Stimulated activated CD8-positive, alpha-beta memory T cell treated with anti-CD3 and anti-CD28 coated beads, Interleukin-4, amount 100 ng/mL, for 24 hours (primary cell): ENCODE measurements around the gene PRX.
"Not testable (repeated sequence)": the region's sequence is repeated elsewhere in the genome, so short reads cannot be mapped to it uniquely, and the experiment has no call there.

ENCODE experiments used
- DNase-seq: peaks from one replicate; pipeline ENCODE4 v3.0.0-alpha.2; 2020; ENCODE audit warnings: low read depth

PRX gene, protein sequence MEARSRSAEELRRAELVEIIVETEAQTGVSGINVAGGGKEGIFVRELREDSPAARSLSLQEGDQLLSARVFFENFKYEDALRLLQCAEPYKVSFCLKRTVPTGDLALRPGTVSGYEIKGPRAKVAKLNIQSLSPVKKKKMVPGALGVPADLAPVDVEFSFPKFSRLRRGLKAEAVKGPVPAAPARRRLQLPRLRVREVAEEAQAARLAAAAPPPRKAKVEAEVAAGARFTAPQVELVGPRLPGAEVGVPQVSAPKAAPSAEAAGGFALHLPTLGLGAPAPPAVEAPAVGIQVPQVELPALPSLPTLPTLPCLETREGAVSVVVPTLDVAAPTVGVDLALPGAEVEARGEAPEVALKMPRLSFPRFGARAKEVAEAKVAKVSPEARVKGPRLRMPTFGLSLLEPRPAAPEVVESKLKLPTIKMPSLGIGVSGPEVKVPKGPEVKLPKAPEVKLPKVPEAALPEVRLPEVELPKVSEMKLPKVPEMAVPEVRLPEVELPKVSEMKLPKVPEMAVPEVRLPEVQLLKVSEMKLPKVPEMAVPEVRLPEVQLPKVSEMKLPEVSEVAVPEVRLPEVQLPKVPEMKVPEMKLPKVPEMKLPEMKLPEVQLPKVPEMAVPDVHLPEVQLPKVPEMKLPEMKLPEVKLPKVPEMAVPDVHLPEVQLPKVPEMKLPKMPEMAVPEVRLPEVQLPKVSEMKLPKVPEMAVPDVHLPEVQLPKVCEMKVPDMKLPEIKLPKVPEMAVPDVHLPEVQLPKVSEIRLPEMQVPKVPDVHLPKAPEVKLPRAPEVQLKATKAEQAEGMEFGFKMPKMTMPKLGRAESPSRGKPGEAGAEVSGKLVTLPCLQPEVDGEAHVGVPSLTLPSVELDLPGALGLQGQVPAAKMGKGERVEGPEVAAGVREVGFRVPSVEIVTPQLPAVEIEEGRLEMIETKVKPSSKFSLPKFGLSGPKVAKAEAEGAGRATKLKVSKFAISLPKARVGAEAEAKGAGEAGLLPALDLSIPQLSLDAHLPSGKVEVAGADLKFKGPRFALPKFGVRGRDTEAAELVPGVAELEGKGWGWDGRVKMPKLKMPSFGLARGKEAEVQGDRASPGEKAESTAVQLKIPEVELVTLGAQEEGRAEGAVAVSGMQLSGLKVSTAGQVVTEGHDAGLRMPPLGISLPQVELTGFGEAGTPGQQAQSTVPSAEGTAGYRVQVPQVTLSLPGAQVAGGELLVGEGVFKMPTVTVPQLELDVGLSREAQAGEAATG (N-terminal part only)

DNA sequence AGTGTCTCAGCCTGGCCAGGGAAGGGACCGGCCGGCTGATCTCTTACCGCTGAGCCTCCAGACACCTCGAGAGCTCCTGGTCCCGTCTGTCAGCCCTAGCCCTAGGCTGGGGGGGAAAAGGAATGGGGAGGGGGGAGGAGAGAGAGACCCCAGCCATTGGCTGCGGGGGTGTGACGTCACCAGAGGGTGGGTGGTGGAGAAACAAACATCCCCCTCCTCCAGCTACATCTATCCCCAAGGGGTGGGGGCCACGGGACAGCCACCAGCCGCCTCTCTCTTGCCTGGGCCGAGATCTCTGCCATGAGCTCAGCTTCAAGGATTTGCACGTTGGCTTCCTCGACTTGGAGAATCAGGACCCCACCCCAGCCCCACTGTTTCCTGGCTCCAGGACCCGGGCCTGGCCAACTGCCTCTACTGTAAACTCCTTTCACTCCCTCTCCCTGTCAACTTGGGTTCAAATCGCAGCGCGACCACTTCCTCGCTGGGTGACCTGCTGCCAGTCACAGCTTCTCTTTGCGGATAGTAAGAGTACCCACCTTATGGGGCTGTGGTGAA lies at the start of gene PRX:
PRX (minus strand) TSS at position 88 of the 555 bp plus-strand sequence. CDS start 5,446 bp downstream, outside the sequence.
- DNase-seq: no peak

DNA sequence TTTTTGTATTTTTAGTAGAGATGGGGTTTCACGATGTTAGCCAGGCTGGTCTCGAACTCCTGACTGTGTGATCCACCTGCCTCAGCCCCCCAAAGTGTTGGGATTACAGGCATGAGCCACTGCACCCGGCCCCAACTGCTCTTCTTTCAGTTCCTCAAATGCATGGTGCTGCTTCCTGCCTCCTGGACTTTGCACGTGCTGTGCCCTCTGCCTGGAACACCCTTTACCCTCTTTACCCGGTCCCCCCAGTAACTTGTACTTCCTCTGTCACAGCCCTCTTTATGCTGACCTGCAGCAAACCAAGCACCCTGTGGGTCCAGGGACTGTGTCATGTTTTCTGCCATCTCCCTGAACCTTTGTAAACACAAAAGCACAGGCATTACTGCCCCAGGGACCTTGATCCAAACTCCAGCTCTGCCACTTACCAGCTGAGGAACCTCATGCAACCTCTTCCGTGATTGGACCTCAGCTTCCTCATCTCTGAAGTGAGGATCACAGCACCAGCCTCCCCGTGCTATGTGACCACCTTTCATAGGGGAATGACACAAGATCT lies 48.6 kb upstream of the PRX start:
- DNase-seq: no peak

DNA sequence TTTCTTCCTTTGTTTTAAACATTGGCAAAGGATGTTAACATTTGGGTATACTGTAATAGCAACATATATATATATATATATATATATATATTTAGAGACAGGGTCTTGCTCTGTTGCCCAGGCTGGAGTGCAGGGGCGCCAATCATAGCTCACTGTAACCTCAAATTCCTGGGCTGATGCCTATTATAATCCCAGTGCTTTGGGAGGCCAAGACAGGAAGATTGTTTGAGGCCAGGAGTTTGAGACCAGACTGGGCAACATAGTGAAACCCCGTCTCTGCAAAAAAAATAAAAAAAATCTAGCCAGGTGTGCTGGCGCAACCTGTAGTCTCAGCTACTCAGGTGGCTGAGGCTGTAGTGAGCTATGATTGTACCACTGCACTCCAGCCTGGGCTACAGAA lies 47.0 kb upstream of the PRX start:
- no peak for DNase-seq

DNA sequence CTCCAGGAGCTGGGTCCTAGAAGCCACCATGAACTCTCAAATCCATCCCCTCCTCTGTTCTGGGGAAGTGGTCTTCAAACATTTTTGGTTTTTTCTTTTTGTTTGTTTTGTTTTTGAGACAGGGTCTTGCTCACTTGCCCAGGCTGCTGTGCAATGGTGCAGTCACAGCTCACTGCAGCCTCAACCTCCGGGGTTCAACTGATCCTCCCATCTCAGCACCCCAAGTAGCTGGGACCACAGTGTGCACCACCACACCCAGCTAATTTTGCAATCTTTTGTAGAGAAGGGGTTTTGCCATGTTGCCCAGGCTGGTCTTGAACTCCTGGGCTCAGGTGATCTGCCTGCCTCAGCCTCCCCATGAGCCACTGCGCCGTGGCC lies 45.4 kb upstream of the PRX start:
- DNase-seq: no peak

DNA sequence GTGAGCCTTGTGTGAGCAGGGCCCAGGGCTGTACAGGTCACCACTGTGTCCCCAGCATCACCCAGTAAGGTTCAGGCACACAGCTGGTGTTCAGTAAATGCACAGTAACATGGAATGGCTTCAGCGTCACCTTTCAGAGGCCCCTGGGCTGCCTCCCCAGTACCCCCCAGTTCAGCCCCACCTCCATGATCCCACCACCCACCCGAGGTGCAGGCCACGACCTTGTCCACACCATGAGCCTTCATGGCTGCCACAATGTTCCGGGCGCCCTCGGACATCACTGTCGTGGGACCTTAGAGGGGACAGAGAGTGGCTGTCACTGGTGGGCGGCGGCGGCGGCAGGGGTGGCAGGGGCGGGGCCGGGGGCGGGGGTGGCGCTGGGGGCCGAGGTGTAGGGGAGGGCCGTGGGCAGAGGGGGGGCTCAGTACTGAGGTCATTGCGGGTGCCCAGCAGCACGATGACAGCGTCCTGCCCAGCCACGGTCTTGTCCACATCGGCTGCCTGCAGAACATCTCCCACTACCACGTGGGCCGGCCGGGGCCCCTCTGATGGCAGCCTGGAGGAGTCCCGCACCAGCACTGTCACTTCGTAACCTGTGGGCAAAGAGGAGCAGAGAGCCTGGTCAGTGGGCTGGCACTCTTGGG lies 44.9 kb upstream of the PRX start:
- DNase-seq: no peak

DNA sequence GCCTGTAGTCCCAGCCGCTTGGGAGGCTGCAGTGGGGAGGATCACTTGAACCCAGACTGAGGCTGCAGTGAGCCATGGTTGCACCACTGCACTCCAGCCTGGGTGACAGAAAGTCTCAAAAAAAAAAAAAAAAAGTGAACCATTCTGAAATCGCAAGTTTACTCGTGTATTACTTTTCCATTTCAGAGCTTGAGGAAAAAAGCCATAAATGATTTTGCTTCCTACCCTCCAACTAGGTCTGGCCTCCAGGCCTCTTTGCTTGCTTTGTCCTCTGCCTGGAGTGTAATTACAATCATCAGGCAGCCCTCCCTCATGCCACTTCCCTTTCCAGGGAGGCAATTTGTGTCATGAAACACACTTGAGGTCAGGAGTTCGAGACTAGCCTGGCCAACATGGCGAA lies 43.9 kb upstream of the PRX start:
- no peak for DNase-seq

DNA sequence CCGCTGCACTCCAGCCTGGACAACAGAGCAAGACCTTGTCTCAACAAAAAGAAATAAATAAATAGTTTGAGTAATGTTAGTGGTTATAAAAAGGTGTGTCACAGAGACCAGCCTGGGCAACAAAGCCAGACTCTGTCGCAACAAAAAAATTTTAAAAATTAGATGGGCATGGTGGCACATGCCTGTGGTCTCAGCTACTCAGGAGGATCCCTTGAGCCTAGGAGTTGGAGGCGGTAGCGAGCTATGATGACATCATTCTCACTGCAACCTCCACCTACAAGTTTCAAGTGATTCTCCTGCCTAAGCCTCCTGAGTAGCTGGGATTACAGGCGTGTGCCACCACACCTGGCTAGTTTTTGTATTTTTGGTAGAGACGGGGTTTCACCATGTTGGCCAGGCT lies 40.8 kb upstream of the PRX start:
- DNase-seq: not testable (repeated sequence)

DNA sequence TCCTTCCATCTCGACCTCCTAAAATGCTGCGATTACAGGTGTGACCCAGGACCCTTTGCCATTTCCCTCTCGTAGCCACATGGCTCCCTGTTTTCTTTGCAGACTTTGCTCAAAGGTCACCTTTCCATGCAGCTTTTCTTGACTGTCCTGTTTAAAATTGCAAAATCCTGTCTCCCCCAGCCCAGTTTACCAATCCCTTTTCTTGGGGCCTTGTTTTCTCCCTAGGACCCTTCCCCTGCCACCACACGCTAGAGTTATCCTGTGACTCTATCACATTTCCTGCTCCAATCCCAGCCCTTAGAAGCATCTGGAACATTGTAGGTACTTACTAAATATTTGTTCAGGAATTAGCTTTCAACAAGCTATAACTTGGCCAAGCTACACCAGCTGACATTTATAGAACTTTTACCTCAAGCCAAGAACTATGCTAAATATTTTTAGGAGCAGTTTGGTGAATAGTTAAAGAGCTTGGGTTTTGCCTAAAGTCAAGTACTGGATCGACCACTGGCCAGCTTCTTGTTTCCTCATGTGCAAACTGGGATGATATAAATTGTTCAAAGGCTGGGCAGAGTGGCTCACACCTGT lies 40.1 kb upstream of the PRX start:
- DNase-seq: no peak

DNA sequence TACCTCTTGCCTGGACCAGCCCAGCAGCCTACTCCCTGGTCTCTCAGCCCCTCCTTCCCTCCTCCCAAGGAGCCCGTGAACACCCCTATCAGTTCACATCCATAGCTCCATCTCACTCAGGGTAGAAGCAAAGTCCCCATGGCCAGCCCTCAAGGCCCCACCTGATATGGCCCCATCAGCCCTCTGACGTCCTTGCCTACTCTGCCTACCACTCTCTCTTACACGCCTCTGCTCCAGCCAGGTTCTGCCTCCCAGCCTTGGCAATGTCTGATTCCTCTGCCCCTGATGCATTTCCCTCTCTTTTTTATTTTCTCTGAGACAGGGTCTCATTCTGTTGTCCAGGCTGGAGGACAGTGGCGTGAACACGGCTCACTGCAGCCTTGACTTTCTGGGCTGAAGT lies 38.8 kb upstream of the PRX start:
- no peak for DNase-seq

DNA sequence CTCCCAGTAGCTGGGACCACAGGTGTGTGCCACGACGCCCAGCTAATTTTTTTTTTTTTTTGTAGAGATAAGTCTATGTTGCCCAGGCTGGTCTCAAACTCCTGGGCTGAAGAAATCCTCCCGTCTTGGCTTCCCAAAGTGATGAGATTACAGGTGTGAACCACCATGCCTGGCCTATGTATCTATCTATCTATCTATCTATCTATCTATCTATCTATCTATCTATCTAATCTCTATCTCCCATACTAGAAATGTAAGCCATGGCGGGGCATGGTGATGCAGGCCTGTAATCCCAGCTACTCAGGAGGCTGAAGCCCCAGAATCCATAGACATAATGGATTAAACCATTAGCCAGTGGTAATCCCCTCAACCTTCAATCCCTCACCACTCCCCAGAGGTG lies 37.5 kb upstream of the PRX start:
- no peak for DNase-seq

DNA sequence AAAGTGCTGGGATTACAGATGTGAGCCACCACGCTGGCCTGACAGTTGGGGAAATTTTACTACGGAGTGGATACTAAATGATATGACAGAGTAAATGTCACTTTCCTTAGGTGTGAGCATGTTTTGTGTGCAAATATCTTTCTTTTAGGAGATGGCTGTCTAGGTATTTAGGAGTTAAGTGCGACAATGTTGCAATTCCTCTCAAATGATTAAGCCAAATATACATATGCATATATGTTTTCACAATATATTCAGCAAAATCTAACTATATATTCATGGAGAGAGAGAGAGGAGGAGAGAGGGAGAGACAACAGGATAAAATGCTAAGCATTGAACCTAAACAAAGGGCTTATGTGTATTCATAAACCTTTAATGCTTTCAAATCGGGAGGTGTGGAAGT lies 36.3 kb upstream of the PRX start:
- no peak for DNase-seq

DNA sequence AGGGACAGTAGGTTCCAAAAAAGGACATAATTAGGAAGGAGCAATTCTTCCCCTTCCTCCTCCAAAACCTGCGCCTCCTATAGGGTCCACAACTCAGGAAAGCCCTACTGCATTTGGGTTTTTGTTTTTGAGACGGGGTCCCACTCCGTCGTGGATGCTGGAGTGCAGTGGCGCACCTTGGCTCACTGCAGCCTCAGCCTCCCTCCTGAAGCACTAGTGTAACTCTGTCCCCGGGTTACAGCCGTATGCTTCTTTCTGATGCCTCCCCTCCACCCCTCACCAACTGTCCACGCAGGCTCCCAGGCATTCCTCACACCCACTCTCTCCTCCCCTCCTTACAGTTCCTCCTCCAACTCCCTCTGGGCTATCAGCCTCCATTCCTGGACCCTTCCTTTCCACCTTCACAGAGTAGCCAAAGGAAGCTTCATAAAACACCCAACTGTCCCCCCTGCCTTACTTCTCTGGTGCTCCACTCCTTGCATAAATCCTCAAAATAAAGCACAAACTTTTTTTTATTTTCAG lies 33.1 kb upstream of the PRX start:
- no peak for DNase-seq

DNA sequence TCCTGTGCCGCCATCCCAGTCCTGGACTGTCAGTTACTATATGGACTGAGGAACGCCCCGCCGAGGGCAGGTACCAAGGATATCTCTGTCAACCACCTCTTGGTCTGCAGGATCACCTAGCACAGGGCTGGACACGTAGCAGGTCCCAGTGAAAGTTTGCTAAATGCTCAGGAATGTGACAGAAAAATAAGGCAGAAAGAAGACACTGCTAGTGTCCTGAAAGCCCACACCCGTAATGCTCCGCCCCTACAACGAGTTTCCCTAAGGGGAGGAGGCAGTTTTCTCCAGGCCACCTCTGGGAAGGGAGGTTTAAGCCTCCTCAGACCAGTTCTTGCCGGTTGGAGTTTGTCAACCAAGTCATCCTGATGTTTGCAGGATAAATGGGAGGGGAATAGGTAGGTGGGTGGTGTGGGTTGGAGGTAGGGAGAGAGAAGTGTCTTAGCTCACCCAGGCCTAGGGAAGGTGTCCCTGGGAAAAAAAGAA lies 32.6 kb upstream of the PRX start:
- DNase-seq: no peak

DNA sequence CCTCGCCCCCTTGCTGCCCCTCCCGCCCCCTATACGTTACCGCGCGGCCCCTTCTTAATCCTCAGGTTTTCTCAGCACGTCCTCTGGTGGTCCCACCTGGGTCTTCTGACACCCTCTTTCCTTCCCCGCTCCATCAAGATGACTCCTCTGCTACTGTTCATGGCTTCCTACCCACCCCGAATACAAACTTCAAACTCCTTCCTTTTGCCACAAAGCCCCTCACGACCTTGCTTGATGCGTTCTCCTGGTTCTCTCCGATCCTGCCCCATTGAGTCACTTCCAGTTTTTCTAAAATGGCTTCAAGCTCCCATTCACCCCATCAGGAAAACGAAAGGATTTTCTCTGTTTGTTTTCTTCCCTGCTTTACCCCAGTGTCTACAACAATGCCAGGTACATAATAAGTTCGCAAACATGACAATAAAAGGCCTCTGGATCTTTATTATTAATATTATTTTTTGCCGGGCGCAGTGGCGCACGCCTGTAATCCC lies 31.7 kb upstream of the PRX start:
- no peak for DNase-seq

DNA sequence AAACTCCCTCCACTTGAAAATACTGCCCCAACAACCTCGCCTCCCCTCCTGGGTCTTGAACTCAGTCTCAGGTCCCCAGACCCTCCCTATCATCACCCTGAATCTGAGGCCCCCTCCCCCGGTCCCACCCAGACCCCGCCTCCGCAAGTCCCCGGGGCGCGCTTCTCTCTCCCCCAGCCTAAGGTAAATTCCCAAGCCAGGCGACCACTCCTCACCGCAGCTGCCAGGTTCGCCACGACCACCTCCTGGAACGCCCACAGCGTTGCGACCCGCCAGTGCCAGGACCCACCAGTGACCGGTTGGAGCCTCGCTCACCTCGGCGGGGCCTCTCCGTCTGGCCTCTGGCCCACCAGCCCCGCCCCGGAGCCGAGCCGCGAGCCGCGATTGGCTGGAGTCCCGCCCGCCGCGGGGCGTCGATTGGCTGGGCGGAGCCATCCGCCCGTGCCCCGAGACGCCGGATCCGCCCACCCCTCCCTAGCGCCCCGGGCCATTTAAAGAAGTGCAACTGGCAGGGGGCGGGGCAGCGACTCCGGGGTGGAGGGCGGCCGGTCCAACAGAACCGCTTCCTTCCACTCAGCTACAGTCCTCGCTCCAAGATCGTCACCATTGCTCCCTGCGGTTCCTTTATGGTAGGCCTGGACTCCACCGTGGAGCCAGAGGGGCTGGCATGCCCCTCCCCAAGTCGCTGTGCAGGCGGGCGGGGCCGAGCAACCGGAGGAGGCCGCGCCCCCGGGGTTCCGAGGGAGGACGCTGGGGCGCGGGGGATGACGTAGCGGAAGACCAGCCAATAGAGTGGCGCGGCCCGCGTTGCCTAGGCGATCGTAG lies 31.0 kb upstream of the PRX start, which contains the start of gene SERTAD3:
SERTAD3 (minus strand) TSS at position 336 of the 825 bp plus-strand sequence. CDS start 2,255 bp downstream, outside the sequence.
- DNase-seq: peak; percentile 95

DNA sequence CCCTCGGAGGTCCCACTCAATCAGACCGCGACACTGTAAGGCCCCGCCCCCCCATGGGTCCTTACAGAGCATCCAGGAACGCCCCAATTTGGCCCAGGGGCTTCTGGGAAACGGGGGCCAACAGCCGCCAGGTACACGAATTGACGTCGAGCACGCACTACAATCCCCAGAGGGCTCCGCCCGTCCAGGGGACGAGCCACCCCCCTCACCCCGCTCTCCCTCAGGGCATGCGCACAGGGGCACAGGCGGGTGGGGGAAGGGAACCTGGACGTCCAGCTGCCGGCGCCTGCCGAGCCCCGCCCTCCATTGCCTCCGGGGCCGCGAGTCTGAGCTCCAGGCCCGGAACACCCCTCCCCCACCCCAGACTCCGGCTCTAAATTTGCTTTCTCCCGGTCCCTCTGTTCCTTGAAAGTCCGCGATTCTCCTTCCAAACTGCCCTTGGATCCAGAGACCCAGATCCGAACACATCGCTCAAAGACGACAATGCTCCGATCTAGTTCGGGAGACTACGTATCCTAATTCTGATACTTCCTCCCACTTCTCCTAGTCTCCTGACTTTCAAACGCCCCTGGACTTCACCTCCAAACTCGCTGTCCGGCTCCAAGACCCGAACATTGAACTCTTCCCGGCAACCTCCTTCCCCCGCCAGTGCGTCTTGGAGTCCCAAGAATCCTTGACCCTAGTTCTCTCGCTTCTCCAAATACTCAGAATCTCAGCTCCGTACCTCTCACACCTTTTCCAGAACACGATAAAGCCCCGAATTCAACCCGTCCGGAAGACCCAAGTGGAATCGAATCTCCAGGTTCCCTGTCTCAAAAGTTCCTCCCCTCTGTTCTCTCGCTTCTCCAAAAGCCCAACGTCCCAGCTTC lies 30.2 kb upstream of the PRX start:
- peak; percentile 98 for DNase-seq

DNA sequence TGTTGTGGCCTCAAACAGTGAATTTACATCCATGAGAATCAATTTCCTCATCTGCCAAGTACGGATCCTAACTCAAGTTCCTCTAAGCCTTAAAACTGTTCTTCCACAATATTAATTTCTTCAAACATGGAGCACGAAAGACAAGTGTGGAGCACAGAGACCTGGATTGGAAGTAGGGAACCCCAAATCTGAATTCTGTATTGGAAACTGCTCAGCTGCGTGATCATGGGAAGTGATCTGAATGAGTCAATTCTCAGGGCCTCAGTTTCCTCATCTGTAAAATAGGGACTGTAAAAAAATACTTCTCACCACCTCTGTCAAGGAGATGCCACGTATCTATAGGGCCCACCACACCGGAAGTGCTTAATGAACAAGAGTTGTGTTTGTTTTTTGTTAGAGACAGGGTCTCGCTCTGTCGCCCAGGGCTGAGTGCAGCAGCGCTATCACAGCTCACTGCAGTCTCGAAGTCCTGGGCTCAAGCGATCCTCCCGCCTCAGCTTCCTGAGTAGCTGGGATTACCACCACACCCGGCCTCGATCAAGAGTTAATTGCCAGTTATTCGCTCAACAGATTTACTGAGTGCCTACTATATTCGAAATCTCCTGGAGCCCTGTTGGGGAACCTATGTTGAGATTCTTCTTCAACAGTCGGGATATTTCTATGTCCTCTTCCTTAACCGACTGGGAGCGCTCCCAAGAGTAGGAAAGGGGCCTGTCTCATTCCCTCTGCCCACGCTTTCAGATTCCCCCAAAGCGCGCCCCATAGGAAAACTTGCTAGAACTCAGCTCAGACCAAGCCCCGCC lies 29.4 kb upstream of the PRX start:
- no peak for DNase-seq
